Astrocyte of the spinal cord (primary cell): ENCODE measurements around the gene CPA3.
A peak's percentile ranks its signal among the peaks of the same experiment; 100 is the strongest.

Source experiments
- DNase-seq: peaks from one replicate; pipeline ENCODE4 v3.0.0; 2011; ENCODE audit warnings: low read depth, low spot score
- H3K4me3 ChIP-seq: 2 replicates; pipeline ENCODE4 v1.5.1; 2011; ENCODE audit warnings: low read depth, mild to moderate bottlenecking, low read length, moderate library complexity
- CTCF ChIP-seq: IDR thresholded peaks from 2 replicates; pipeline ENCODE4 v1.5.1; 2012; ENCODE audit warnings: low read depth, mild to moderate bottlenecking, low read length, inconsistent platforms
- in situ Hi-C: cut with HindIII; loops from 2 replicates; pipeline ENCODE4 v1.10.0; 2017; ENCODE audit warnings: low sequenced_read_pairs

The CPA3 gene

GRCh38 chr3:148882288-148882687, 17.2 kb downstream of the CPA3 start:
- no peak overlapping the region for H3K4me3 ChIP-seq
- no peak for TF ChIP-seq CTCF
- peak; percentile 61 for DNase-seq
- in situ Hi-C loops, result no loop called here

GRCh38 chr3:148883163-148883562, 18.1 kb downstream of the CPA3 start:
- no peak for TF ChIP-seq CTCF
- in situ Hi-C loops, result no loop called here
- no peak overlapping the region for H3K4me3 ChIP-seq
- DNase-seq, result no peak

- DNase-seq, result no peak
- no peak overlapping the region for H3K4me3 ChIP-seq
- in situ Hi-C loops, result no loop called here
- no peak for TF ChIP-seq CTCF
These were observed 19.2 kb downstream of the CPA3 start for GRCh38 chr3:148884261-148884660.

GRCh38 chr3:148889828-148890227, 24.7 kb downstream of the CPA3 start:
- H3K4me3 ChIP-seq, result no peak overlapping the region
- TF ChIP-seq CTCF, result no peak
- in situ Hi-C loops, result no loop called here
- no peak for DNase-seq

- in situ Hi-C loops, result no loop called here
- TF ChIP-seq CTCF, result no peak
- DNase-seq, result no peak
- no peak overlapping the region for H3K4me3 ChIP-seq
These were observed 31.0 kb downstream of the CPA3 start for GRCh38 chr3:148896062-148896461.

- H3K4me3 ChIP-seq, result no peak overlapping the region
- in situ Hi-C loops, result no loop called here
- no peak for TF ChIP-seq CTCF
- DNase-seq, result peak; percentile 69
These were observed 37.1 kb downstream of the CPA3 start for GRCh38 chr3:148901987-148902791.
